ENCODE measurements around the gene AFAP1L2. TPM values are rescaled to one million over a fixed set of nuclear protein-coding genes. Genes with fewer than 3 reads are reported as not detected.

The AFAP1L2 gene
- total RNA-seq, 1 donor from 2014 or later: 29.5 TPM

- Histone ChIP-seq H3K9me3 (no peaks in the 10 kb centered on the region), H3K4me1 (peaks cover 12% of the 10 kb centered on the region), H3K27ac (no peak overlapping the region), H3K36me3 (no peaks in the 10 kb centered on the region), H3K27me3 (no peaks in the 10 kb centered on the region), H3K4me3 (no peak overlapping the region)
- intact Hi-C loops (cut with DNase I): no loop called here
- DNase-seq (ENCODE audit: extremely low spot score in 2 of 2): no peak
- TF ChIP-seq POLR2A (IDR thresholded peaks at IDR 0.05): no peak
- TF ChIP-seq CTCF (IDR thresholded peaks at IDR 0.05): no peak
- no peak for TF ChIP-seq POLR2AphosphoS5 (IDR thresholded peaks at IDR 0.05; ENCODE audit: insufficient read depth in 1 of 2, low read depth in 1 of 2)
Observed at GRCh38 chr10:114256008-114256765, 148.1 kb downstream of the AFAP1L2 start.

- H3K9me3 ChIP-seq: no peaks in the 10 kb centered on the region
- intact Hi-C loops (cut with DNase I): no loop called here
- H3K27ac ChIP-seq: no peak overlapping the region
- no peak overlapping the region for H3K4me3 ChIP-seq
- H3K36me3 ChIP-seq: no peaks in the 10 kb centered on the region
- H3K27me3 ChIP-seq: no peaks in the 10 kb centered on the region
- DNase-seq (ENCODE audit: extremely low spot score in 2 of 2): no peak
- H3K4me1 ChIP-seq: peaks cover 12% of the 10 kb centered on the region
- TF ChIP-seq CTCF (IDR thresholded peaks at IDR 0.05) (no peak), POLR2AphosphoS5 (IDR thresholded peaks at IDR 0.05; ENCODE audit: insufficient read depth in 1 of 2, low read depth in 1 of 2) (no peak), POLR2A (IDR thresholded peaks at IDR 0.05) (no peak)
Observed at GRCh38 chr10:114255227-114255626, 149.1 kb downstream of the AFAP1L2 start.

GRCh38 chr10:114252883-114253282 is 151.4 kb downstream of the AFAP1L2 start:
- H3K27me3 ChIP-seq: no peaks in the 10 kb centered on the region
- intact Hi-C loops (cut with DNase I): no loop called here
- no peaks in the 10 kb centered on the region for H3K9me3 ChIP-seq
- peaks cover 4% of the 10 kb centered on the region for H3K4me1 ChIP-seq
- H3K4me3 ChIP-seq: no peak overlapping the region
- H3K27ac ChIP-seq: no peak overlapping the region
- DNase-seq (ENCODE audit: extremely low spot score in 2 of 2): no peak
- TF ChIP-seq CTCF (IDR thresholded peaks at IDR 0.05): no peak
- no peak for TF ChIP-seq POLR2AphosphoS5 (IDR thresholded peaks at IDR 0.05; ENCODE audit: insufficient read depth in 1 of 2, low read depth in 1 of 2)
- no peak for TF ChIP-seq POLR2A (IDR thresholded peaks at IDR 0.05)
- H3K36me3 ChIP-seq: no peaks in the 10 kb centered on the region

GRCh38 chr10:114252092-114252491 is 152.2 kb downstream of the AFAP1L2 start:
- intact Hi-C loops (cut with DNase I): no loop called here
- Histone ChIP-seq H3K27ac (no peak overlapping the region), H3K36me3 (no peaks in the 10 kb centered on the region), H3K4me1 (no peaks in the 10 kb centered on the region), H3K4me3 (no peak overlapping the region), H3K9me3 (no peaks in the 10 kb centered on the region), H3K27me3 (no peaks in the 10 kb centered on the region)
- TF ChIP-seq POLR2AphosphoS5 (IDR thresholded peaks at IDR 0.05; ENCODE audit: insufficient read depth in 1 of 2, low read depth in 1 of 2) (no peak), POLR2A (IDR thresholded peaks at IDR 0.05) (no peak), CTCF (IDR thresholded peaks at IDR 0.05) (no peak)
- no peak for DNase-seq (ENCODE audit: extremely low spot score in 2 of 2)

- no peak for DNase-seq (ENCODE audit: extremely low spot score in 2 of 2)
- H3K4me3 ChIP-seq: no peak overlapping the region
- no peak overlapping the region for H3K27ac ChIP-seq
- H3K27me3 ChIP-seq: no peaks in the 10 kb centered on the region
- no peaks in the 10 kb centered on the region for H3K9me3 ChIP-seq
- intact Hi-C loops (cut with DNase I): no loop called here
- no peaks in the 10 kb centered on the region for H3K4me1 ChIP-seq
- TF ChIP-seq CTCF (IDR thresholded peaks at IDR 0.05): no peak
- TF ChIP-seq POLR2AphosphoS5 (IDR thresholded peaks at IDR 0.05; ENCODE audit: insufficient read depth in 1 of 2, low read depth in 1 of 2): no peak
- TF ChIP-seq POLR2A (IDR thresholded peaks at IDR 0.05): no peak
- H3K36me3 ChIP-seq: no peaks in the 10 kb centered on the region
Observed at GRCh38 chr10:114250716-114251115, 153.6 kb downstream of the AFAP1L2 start.

All from vagina (tissue), 2 donors.